Measurements from ENCODE around the gene WDR4. TPM values are rescaled to one million over a fixed set of nuclear protein-coding genes. Genes with fewer than 3 reads are reported as not detected.

Gene WDR4
- total and polyA plus RNA-seq, 2 of the 13 experiments (the other 11 are each of a cell fraction or from before 2014, with no cell fraction given): 11.3 to 14.4 TPM

DNA sequence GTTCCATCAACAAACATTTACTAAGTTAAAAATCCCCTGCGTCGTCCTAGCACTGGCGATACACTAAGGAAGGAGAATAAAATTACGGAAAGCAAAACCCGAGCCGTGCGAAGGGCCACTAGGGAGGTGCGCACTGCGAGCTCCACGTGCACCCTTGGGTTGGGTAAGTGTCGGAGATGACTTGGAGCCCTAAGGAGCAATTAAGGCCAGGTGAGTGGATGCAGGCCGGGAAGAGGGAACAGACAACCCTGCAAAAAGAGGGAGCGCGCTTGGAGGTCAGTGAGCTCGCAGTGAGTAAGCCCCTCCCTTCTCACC lies 704 bp downstream of the WDR4 start:
- Histone ChIP-seq H3K4me1 (ENCODE audit: insufficient read depth, low read length) (peaks cover 26% of the 10 kb centered on the region), H3K9ac (ENCODE audit: insufficient read depth, low read depth, low read length) (peak overlapping the region; percentile 97), H3K27me3 (ENCODE audit: control insufficient read depth in 1 of 2, insufficient read depth in 2 of 2, low read length in 2 of 2) (no peaks in the 10 kb centered on the region; a peak in 1 of 5 replicates), H3K9me3 (ENCODE audit: low read length) (no peaks in the 10 kb centered on the region), H3K27ac (ENCODE audit: extremely low read length, insufficient read depth, low read length) (peak overlapping the region; percentile 89), H3K4me3 (replicated peaks in 1 of 3; ENCODE audit: insufficient read depth in 1 of 3, low read depth in 2 of 3, low read length in 3 of 3) (peak overlapping the region; percentile 60 to 93 (median 87); a peak in 5 of 6 replicates), H4K20me1 (ENCODE audit: insufficient read depth, low read length) (no peaks in the 10 kb centered on the region), H3K36me3 (replicated peaks in 1 of 2; ENCODE audit: control insufficient read depth in 1 of 2, insufficient read depth in 2 of 2, low read length in 2 of 2) (peaks cover 5 to 15% of the 10 kb centered on the region in 2 experiments; a peak in 4 of 5 replicates), H3K4me2 (ENCODE audit: low read depth, low read length) (peak overlapping the region; percentile 89), H3K79me2 (ENCODE audit: insufficient read depth, low read length) (peaks cover 30% of the 10 kb centered on the region), H2AFZ (ENCODE audit: low read length) (no peak overlapping the region)
- ATAC-seq (peak; percentile 36), DNase-seq (ENCODE audit: low spot score) (no peak), FAIRE-seq (no peak)
- no TSS peak for BruUV-seq (replicated peaks)
- ChIA-PET CTCF (ENCODE audit: low intra/inter-chr PET ratio, low total read pairs) (no interaction called here), POLR2A (interaction anchor here (0.6 to 1.5 kb wide), 6 partner anchors 9 to 224 kb away, joined by 3 to 26 read pairs (median 4); partner anchors contain the start of gene NDUFV3)
- 1% methylated on average over 15 of the region's 15 CpGs for WGBS (ENCODE audit: low lambda C conversion rate)
- intact Hi-C loops (cut with micrococcal nuclease; ENCODE audit: unreplicated experiment) (no loop called here), in situ Hi-C loops (cut with HindIII; ENCODE audit: extremely low pct_ligation_motif_present, low pct_unique_long_range_greater_than_20kb) (no loop called here)
- TF ChIP-seq IKZF4 (CRISPR knock-in tag; IDR thresholded peaks at IDR 0.05; ENCODE audit: borderline replicate concordance, low read depth, not compliant biosample characterization) (peak; percentile 6), IKZF1 (IDR thresholded peaks at IDR 0.05) (no peak), NFRKB (IDR thresholded peaks at IDR 0.05) (no peak), ZNF33B (CRISPR knock-in tag; IDR thresholded peaks at IDR 0.05) (no peak), ZKSCAN5 (CRISPR knock-in tag; IDR thresholded peaks at IDR 0.05) (no peak), ZNF451 (CRISPR knock-in tag; IDR thresholded peaks at IDR 0.05) (no peak), ZNF484 (CRISPR knock-in tag; IDR thresholded peaks at IDR 0.05; ENCODE audit: borderline replicate concordance, low read depth) (no peak), SP4 (CRISPR knock-in tag; IDR thresholded peaks at IDR 0.05) (no peak), NFIB (CRISPR knock-in tag; IDR thresholded peaks at IDR 0.05; ENCODE audit: borderline replicate concordance) (0 out of 2 replicates have a peak, but pooled peaks have one; percentile 53), SNAI1 (CRISPR knock-in tag; IDR thresholded peaks at IDR 0.05; ENCODE audit: borderline replicate concordance) (no peak), IRX3 (CRISPR knock-in tag; IDR thresholded peaks at IDR 0.05; ENCODE audit: borderline replicate concordance, low read depth) (no peak), EEA1 (CRISPR knock-in tag; IDR thresholded peaks at IDR 0.05; ENCODE audit: borderline replicate concordance) (no peak), GATA4 (IDR thresholded peaks at IDR 0.05; ENCODE audit: borderline replicate concordance, low read depth) (no peak), CENPX (CRISPR knock-in tag; IDR thresholded peaks at IDR 0.05) (no peak), POLR2AphosphoS2 (IDR thresholded peaks at IDR 0.05; ENCODE audit: low read depth, low read length) (no peak), NCOR1 (IDR thresholded peaks at IDR 0.05; ENCODE audit: borderline replicate concordance, low read length) (no peak), SIX1 (CRISPR knock-in tag; IDR thresholded peaks at IDR 0.05; ENCODE audit: borderline replicate concordance) (no peak), ZNF253 (CRISPR knock-in tag; IDR thresholded peaks at IDR 0.05; ENCODE audit: borderline replicate concordance) (no peak), SIN3A (IDR thresholded peaks at IDR 0.05; ENCODE audit: borderline replicate concordance, low read depth, low read length) (peak; percentile 55; the same call in 1 of the 2 replicates), PAX8 (CRISPR knock-in tag; IDR thresholded peaks at IDR 0.05; ENCODE audit: borderline replicate concordance) (no peak)
- TF ChIP-seq, protein P1, sequence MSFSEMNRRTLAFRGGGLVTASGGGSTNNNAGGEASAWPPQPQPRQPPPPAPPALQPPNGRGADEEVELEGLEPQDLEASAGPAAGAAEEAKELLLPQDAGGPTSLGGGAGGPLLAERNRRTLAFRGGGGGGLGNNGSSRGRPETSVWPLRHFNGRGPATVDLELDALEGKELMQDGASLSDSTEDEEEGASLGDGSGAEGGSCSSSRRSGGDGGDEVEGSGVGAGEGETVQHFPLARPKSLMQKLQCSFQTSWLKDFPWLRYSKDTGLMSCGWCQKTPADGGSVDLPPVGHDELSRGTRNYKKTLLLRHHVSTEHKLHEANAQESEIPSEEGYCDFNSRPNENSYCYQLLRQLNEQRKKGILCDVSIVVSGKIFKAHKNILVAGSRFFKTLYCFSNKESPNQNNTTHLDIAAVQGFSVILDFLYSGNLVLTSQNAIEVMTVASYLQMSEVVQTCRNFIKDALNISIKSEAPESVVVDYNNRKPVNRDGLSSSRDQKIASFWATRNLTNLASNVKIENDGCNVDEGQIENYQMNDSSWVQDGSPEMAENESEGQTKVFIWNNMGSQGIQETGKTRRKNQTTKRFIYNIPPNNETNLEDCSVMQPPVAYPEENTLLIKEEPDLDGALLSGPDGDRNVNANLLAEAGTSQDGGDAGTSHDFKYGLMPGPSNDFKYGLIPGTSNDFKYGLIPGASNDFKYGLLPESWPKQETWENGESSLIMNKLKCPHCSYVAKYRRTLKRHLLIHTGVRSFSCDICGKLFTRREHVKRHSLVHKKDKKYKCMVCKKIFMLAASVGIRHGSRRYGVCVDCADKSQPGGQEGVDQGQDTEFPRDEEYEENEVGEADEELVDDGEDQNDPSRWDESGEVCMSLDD (CRISPR knock-in tag; IDR thresholded peaks at IDR 0.05; ENCODE audit: borderline replicate concordance): peak; percentile 36; the same call in 1 of the 2 replicates
- TF ChIP-seq, protein P2, sequence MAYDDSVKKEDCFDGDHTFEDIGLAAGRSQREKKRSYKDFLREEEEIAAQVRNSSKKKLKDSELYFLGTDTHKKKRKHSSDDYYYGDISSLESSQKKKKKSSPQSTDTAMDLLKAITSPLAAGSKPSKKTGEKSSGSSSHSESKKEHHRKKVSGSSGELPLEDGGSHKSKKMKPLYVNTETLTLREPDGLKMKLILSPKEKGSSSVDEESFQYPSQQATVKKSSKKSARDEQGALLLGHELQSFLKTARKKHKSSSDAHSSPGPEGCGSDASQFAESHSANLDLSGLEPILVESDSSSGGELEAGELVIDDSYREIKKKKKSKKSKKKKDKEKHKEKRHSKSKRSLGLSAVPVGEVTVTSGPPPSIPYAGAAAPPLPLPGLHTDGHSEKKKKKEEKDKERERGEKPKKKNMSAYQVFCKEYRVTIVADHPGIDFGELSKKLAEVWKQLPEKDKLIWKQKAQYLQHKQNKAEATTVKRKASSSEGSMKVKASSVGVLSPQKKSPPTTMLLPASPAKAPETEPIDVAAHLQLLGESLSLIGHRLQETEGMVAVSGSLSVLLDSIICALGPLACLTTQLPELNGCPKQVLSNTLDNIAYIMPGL (CRISPR knock-in tag; IDR thresholded peaks at IDR 0.05; ENCODE audit: borderline replicate concordance in 1 of 2, low read depth in 1 of 2): peak in 1 of 2 experiments; percentile 6; a peak in 1 of 4 replicates

Data from HepG2 (cell line).